ENCODE measurements around the gene DOCK2.

DOCK2 gene

GRCh38 chr5:169827769-169828168 lies 190.7 kb downstream of the DOCK2 start:
- Histone ChIP-seq H3K4me2 (ENCODE audit: insufficient read depth, low read length) (no peak overlapping the region), H3K27ac (ENCODE audit: low read length) (no peak overlapping the region), H4K20me1 (ENCODE audit: insufficient read depth, low read length) (peaks cover 5% of the 10 kb centered on the region; the same call in 1 of the 2 replicates), H2AFZ (ENCODE audit: low read depth, low read length) (no peak overlapping the region), H3K27me3 (ENCODE audit: insufficient read depth, low read length, poor library complexity) (no peaks in the 10 kb centered on the region), H3K4me1 (ENCODE audit: insufficient read depth, low read length) (no peaks in the 10 kb centered on the region), H3K4me3 (ENCODE audit: low read depth in 1 of 2, low read length in 2 of 2) (no peak overlapping the region), H3K36me3 (ENCODE audit: insufficient read depth, low read length) (peaks cover 27% of the 10 kb centered on the region; the same call in 1 of the 2 replicates), H3K79me2 (ENCODE audit: insufficient read depth, low read length) (no peaks in the 10 kb centered on the region), H3K9ac (ENCODE audit: low read depth, low read length) (no peak overlapping the region), H3K9me3 (ENCODE audit: insufficient read depth, low read length, severe bottlenecking) (no peaks in the 10 kb centered on the region)
- TF ChIP-seq EZH2 (IDR thresholded peaks at IDR 0.05; ENCODE audit: borderline replicate concordance, low read depth, low read length, severe bottlenecking) = no peak
- no peak for TF ChIP-seq CTCF (IDR thresholded peaks at IDR 0.05; ENCODE audit: borderline replicate concordance, extremely low read depth, low read length, poor library complexity, severe bottlenecking)
- DNase-seq (no peak), ATAC-seq (ENCODE audit: insufficient read depth, low read depth) (no peak)

DNA sequence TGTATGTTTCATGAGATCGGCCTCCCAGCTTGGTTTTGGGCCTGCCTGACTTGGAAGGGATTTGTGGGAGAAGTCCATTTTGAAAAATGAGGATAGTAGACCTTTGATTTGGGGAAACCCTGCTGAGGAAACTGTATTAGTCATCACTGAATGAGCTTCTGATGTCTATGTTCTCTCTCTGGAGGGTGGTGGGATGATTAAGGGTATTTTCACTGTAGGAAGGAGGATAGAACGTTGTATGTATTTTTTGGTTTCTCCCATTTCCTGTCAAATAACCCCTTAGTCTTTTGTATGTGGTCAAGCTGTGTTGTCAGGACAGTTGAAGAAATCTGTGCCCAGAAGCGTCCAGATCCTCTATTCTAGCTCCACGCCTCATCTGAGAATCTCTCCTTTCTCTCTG lies 191.3 kb downstream of the DOCK2 start:
- peaks cover 30% of the 10 kb centered on the region; the same call in 1 of the 2 replicates for H3K36me3 ChIP-seq (ENCODE audit: insufficient read depth, low read length)
- no peak overlapping the region for H2AFZ ChIP-seq (ENCODE audit: low read depth, low read length)
- H3K4me3 ChIP-seq (ENCODE audit: low read depth in 1 of 2, low read length in 2 of 2) = no peak overlapping the region
- no peak overlapping the region for H3K9ac ChIP-seq (ENCODE audit: low read depth, low read length)
- H3K27me3 ChIP-seq (ENCODE audit: insufficient read depth, low read length, poor library complexity) = no peaks in the 10 kb centered on the region
- H3K79me2 ChIP-seq (ENCODE audit: insufficient read depth, low read length) = no peaks in the 10 kb centered on the region
- H3K9me3 ChIP-seq (ENCODE audit: insufficient read depth, low read length, severe bottlenecking) = no peaks in the 10 kb centered on the region
- H3K4me1 ChIP-seq (ENCODE audit: insufficient read depth, low read length) = no peaks in the 10 kb centered on the region
- H4K20me1 ChIP-seq (ENCODE audit: insufficient read depth, low read length) = peaks cover 5% of the 10 kb centered on the region; the same call in 1 of the 2 replicates
- no peak; the same call in 2 of the 3 replicates for ATAC-seq (ENCODE audit: insufficient read depth, low read depth)
- TF ChIP-seq CTCF (IDR thresholded peaks at IDR 0.05; ENCODE audit: borderline replicate concordance, extremely low read depth, low read length, poor library complexity, severe bottlenecking) (no peak), EZH2 (IDR thresholded peaks at IDR 0.05; ENCODE audit: borderline replicate concordance, low read depth, low read length, severe bottlenecking) (no peak)
- no peak for DNase-seq
- H3K4me2 ChIP-seq (ENCODE audit: insufficient read depth, low read length) = no peak overlapping the region
- H3K27ac ChIP-seq (ENCODE audit: low read length) = no peak overlapping the region

GRCh38 chr5:169831331-169831730 lies 194.3 kb downstream of the DOCK2 start:
- Histone ChIP-seq H3K4me2 (ENCODE audit: insufficient read depth, low read length) (no peak overlapping the region), H3K27me3 (ENCODE audit: insufficient read depth, low read length, poor library complexity) (no peaks in the 10 kb centered on the region), H3K27ac (ENCODE audit: low read length) (no peak overlapping the region), H3K36me3 (ENCODE audit: insufficient read depth, low read length) (peaks cover 31% of the 10 kb centered on the region), H2AFZ (ENCODE audit: low read depth, low read length) (no peak overlapping the region), H4K20me1 (ENCODE audit: insufficient read depth, low read length) (peaks cover 5% of the 10 kb centered on the region; the same call in 1 of the 2 replicates), H3K4me1 (ENCODE audit: insufficient read depth, low read length) (no peaks in the 10 kb centered on the region), H3K79me2 (ENCODE audit: insufficient read depth, low read length) (no peaks in the 10 kb centered on the region), H3K4me3 (ENCODE audit: low read depth in 1 of 2, low read length in 2 of 2) (no peak overlapping the region), H3K9ac (ENCODE audit: low read depth, low read length) (no peak overlapping the region), H3K9me3 (ENCODE audit: insufficient read depth, low read length, severe bottlenecking) (no peaks in the 10 kb centered on the region)
- no peak for ATAC-seq (ENCODE audit: insufficient read depth, low read depth)
- no peak for DNase-seq
- TF ChIP-seq EZH2 (IDR thresholded peaks at IDR 0.05; ENCODE audit: borderline replicate concordance, low read depth, low read length, severe bottlenecking) = no peak
- no peak for TF ChIP-seq CTCF (IDR thresholded peaks at IDR 0.05; ENCODE audit: borderline replicate concordance, extremely low read depth, low read length, poor library complexity, severe bottlenecking)

DNA sequence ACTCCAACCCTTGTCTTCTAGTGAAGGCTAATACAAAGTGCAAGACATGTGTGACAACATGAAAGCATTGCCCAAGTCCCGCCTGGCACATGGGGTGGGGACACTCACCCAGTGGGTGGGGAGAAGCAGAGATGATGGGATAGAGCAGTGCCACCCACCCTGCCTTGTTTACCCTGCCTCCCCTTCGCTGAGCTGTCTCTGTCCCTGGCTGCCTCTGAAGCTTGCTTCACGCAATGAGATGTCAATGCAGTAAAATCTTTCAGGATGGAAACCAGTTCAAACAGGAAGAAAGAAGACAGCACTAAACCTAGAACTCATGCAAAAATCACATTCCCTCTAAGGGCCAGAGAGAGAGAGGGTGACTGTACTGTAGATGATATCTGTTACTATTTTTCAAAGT lies 195.2 kb downstream of the DOCK2 start:
- no peak for ATAC-seq (ENCODE audit: insufficient read depth, low read depth)
- Histone ChIP-seq H3K9ac (ENCODE audit: low read depth, low read length) (no peak overlapping the region), H3K27me3 (ENCODE audit: insufficient read depth, low read length, poor library complexity) (no peaks in the 10 kb centered on the region), H3K4me1 (ENCODE audit: insufficient read depth, low read length) (no peaks in the 10 kb centered on the region), H3K36me3 (ENCODE audit: insufficient read depth, low read length) (peaks cover 36% of the 10 kb centered on the region), H2AFZ (ENCODE audit: low read depth, low read length) (no peak overlapping the region), H3K79me2 (ENCODE audit: insufficient read depth, low read length) (no peaks in the 10 kb centered on the region), H3K9me3 (ENCODE audit: insufficient read depth, low read length, severe bottlenecking) (no peaks in the 10 kb centered on the region), H3K4me2 (ENCODE audit: insufficient read depth, low read length) (no peak overlapping the region), H3K27ac (ENCODE audit: low read length) (no peak overlapping the region), H3K4me3 (ENCODE audit: low read depth in 1 of 2, low read length in 2 of 2) (no peak overlapping the region), H4K20me1 (ENCODE audit: insufficient read depth, low read length) (peaks cover 4% of the 10 kb centered on the region; the same call in 1 of the 2 replicates)
- TF ChIP-seq CTCF (IDR thresholded peaks at IDR 0.05; ENCODE audit: borderline replicate concordance, extremely low read depth, low read length, poor library complexity, severe bottlenecking) = no peak
- no peak for TF ChIP-seq EZH2 (IDR thresholded peaks at IDR 0.05; ENCODE audit: borderline replicate concordance, low read depth, low read length, severe bottlenecking)
- DNase-seq = no peak
